Measurements from ENCODE around the gene PPP1R12B.
"Not testable (repeated sequence)": the region's sequence is repeated elsewhere in the genome, so short reads cannot be mapped to it uniquely, and the experiment has no call there.

The PPP1R12B gene

GRCh38 chr1:202631076-202631923 lies 282.8 kb downstream of the PPP1R12B start:
- no peak for DNase-seq (ENCODE audit: low spot score)

GRCh38 chr1:202632241-202632640 lies 283.7 kb downstream of the PPP1R12B start:
- DNase-seq (ENCODE audit: low spot score), result no peak

- DNase-seq (ENCODE audit: low spot score), result not testable (repeated sequence)
Measured at GRCh38 chr1:202636171-202636570, 287.7 kb downstream of the PPP1R12B start.

GRCh38 chr1:202637321-202638018 lies 289.0 kb downstream of the PPP1R12B start:
- not testable (repeated sequence) for DNase-seq (ENCODE audit: low spot score)

GRCh38 chr1:202638019-202638700 lies 289.7 kb downstream of the PPP1R12B start:
- no peak for DNase-seq (ENCODE audit: low spot score)

GRCh38 chr1:202638701-202639305 lies 290.3 kb downstream of the PPP1R12B start:
- DNase-seq (ENCODE audit: low spot score), result not testable (repeated sequence)

GRCh38 chr1:202639500-202639899 lies 291.0 kb downstream of the PPP1R12B start:
- no peak for DNase-seq (ENCODE audit: low spot score)

GRCh38 chr1:202642212-202642611 lies 293.7 kb downstream of the PPP1R12B start:
- no peak for DNase-seq (ENCODE audit: low spot score)
